PC-3 (cell line): ENCODE measurements around the gene CD200R1L.

Experiments
- EZH2 ChIP-seq: fragments of 300-600 bp; sonication (generic); IDR thresholded peaks from one replicate; pipeline ENCODE4 v1.6.1; 2017; ENCODE audit warnings: antibody characterized with exemption, mild to moderate bottlenecking, low read length; ENCODE audit not compliant: unreplicated experiment
- TF ChIP-seq, protein P1 (sequence below): fragments of 300-600 bp; sonication (generic); conservative IDR thresholded peaks from 2 replicates; pipeline ENCODE4 v1.5.1; 2017; ENCODE audit warnings: antibody characterized with exemption, low read depth, mild to moderate bottlenecking, low read length

DNA sequence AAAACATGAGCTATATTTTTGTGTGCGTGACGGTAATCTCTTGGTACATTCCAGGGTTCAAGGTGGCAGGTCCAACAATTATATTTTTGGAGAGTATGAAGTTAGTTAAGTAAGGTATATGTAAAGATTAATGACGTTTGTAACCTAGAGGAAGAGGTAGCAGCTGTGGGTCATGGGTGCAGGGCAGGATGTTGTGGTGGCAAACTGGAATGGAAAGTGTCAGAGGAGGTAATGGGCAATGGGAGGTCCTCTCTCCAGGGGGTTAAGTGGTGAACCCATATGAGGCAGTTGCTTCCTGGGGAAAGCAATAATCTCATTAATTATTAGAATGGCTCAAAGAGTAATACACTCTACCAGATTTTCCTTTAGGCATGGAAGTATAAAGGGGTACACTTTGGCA, 1.0 kb upstream of the CD200R1L start:
- TF ChIP-seq, protein P1, sequence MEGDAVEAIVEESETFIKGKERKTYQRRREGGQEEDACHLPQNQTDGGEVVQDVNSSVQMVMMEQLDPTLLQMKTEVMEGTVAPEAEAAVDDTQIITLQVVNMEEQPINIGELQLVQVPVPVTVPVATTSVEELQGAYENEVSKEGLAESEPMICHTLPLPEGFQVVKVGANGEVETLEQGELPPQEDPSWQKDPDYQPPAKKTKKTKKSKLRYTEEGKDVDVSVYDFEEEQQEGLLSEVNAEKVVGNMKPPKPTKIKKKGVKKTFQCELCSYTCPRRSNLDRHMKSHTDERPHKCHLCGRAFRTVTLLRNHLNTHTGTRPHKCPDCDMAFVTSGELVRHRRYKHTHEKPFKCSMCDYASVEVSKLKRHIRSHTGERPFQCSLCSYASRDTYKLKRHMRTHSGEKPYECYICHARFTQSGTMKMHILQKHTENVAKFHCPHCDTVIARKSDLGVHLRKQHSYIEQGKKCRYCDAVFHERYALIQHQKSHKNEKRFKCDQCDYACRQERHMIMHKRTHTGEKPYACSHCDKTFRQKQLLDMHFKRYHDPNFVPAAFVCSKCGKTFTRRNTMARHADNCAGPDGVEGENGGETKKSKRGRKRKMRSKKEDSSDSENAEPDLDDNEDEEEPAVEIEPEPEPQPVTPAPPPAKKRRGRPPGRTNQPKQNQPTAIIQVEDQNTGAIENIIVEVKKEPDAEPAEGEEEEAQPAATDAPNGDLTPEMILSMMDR = no peak
- no peak for TF ChIP-seq EZH2
